MCF 10A (cell line): ENCODE results near the gene C2CD2. TPM values are rescaled to one million over a fixed set of nuclear protein-coding genes. Genes with fewer than 3 reads are reported as not detected.
"Not testable (repeated sequence)": the region's sequence is repeated elsewhere in the genome, so short reads cannot be mapped to it uniquely, and the experiment has no call there.

Source experiments
- BruUV-seq: library from RNA; stranded (reverse); fragments of 400-500 nt; replicated peaks from 2 replicates; lab custom pipeline; 2021; lab: Mats Ljungman, UMichigan
- CTCF ChIA-PET: fragments of 300-600 bp; sonication (Branson Sonifier 250); formaldehyde crosslinking; extraction: SDS; loops from one replicate; lab custom pipeline; 2021; ENCODE audit warnings: antibody characterized with exemption, inconsistent platforms; lab: Yijun Ruan, JAX
- POLR2A ChIA-PET: fragments of 300-600, 350-650 bp; sonication (Branson Sonifier 250); formaldehyde crosslinking; extraction: SDS; loops from one replicate; lab custom pipeline; 2020; ENCODE audit warnings: antibody characterized with exemption, inconsistent platforms; lab: Yijun Ruan, JAX
- DNase-seq: peaks from one replicate; pipeline ENCODE4 v3.0.0-alpha.2; 2018; ENCODE audit not compliant: unreplicated experiment
- H3K27ac Mint-ChIP-seq: one replicate; pipeline ENCODE4 v1.8.0; 2022; ENCODE audit warnings: mild to moderate bottlenecking, low read depth, mixed read lengths; ENCODE audit not compliant: unreplicated experiment
- H3K27me3 Mint-ChIP-seq: one replicate; pipeline ENCODE4 v1.8.0; 2022; ENCODE audit warnings: mixed read lengths; ENCODE audit not compliant: insufficient read depth, unreplicated experiment
- H3K36me3 Mint-ChIP-seq: one replicate; pipeline ENCODE4 v1.8.0; 2022; ENCODE audit warnings: mild to moderate bottlenecking, moderate library complexity, mixed read lengths; ENCODE audit not compliant: insufficient read depth, unreplicated experiment
- H3K4me1 Mint-ChIP-seq: one replicate; pipeline ENCODE4 v1.8.0; 2022; ENCODE audit warnings: mixed read lengths; ENCODE audit not compliant: insufficient read depth, unreplicated experiment
- H3K4me3 Mint-ChIP-seq: one replicate; pipeline ENCODE4 v1.8.0; 2022; ENCODE audit warnings: mild to moderate bottlenecking, moderate library complexity, mixed read lengths; ENCODE audit not compliant: unreplicated experiment
- H3K9me3 Mint-ChIP-seq: one replicate; pipeline ENCODE4 v1.8.0; 2022; ENCODE audit warnings: mixed read lengths; ENCODE audit not compliant: unreplicated experiment
- intact Hi-C: fragments of 100-400 bp; cut with micrococcal nuclease; formaldehyde crosslinking; loops from 2 replicates; pipeline ENCODE4 v1.14.1; 2022
- total RNA-seq: library from RNA; stranded (reverse); gene quantifications from 2 replicates; pipeline ENCODE4 v1.2.3, GENCODE V29; 2022
- TF ChIP-seq, protein P1 (sequence below): fragments of 200-600 bp; IDR thresholded peaks from one replicate; pipeline ENCODE4 v1.8.0; 2022; ENCODE audit warnings: antibody characterized with exemption, mild to moderate bottlenecking; ENCODE audit not compliant: unreplicated experiment

The C2CD2 gene
- total RNA-seq, 1 experiment from 2014 or later, result 25.1 TPM

DNA sequence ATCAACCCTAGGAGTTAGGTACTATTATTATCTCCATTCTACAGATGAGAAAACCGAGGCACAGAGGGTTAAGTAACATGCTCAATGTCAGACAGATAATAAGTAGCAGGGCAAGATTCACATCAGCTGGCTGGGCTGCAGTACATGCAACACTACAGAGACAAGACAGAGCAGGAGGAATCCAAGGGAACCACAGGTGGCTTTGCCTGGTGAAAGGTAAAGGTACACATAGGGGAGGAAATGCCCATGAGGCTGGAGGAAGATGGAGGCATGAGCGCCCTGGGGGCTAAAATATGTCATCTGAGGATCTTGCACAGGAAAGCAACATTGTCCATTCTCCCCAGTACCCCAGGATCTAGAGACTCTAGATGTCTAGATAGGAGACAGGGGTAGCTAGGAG, 48.0 kb upstream of the C2CD2 start:
- Mint-ChIP-seq H3K36me3 (peaks cover 24% of the 10 kb centered on the region), H3K27me3 (no peaks in the 10 kb centered on the region), H3K4me1 (peaks cover 29% of the 10 kb centered on the region), H3K9me3 (no peaks in the 10 kb centered on the region), H3K4me3 (no peak overlapping the region), H3K27ac (peak overlapping the region; percentile 80)
- ChIA-PET CTCF (interaction anchor here (0.6 to 1.8 kb wide), 4 partner anchors 50 to 223 kb away, joined by 3 to 5 read pairs (median 3); no protein-coding TSS in a partner anchor), POLR2A (interaction anchor here (0.6 to 1.3 kb wide), 6 partner anchors 43 to 958 kb away, joined by 3 to 4 read pairs (median 3); no protein-coding TSS in a partner anchor)
- BruUV-seq, result no TSS peak
- TF ChIP-seq, protein P1, sequence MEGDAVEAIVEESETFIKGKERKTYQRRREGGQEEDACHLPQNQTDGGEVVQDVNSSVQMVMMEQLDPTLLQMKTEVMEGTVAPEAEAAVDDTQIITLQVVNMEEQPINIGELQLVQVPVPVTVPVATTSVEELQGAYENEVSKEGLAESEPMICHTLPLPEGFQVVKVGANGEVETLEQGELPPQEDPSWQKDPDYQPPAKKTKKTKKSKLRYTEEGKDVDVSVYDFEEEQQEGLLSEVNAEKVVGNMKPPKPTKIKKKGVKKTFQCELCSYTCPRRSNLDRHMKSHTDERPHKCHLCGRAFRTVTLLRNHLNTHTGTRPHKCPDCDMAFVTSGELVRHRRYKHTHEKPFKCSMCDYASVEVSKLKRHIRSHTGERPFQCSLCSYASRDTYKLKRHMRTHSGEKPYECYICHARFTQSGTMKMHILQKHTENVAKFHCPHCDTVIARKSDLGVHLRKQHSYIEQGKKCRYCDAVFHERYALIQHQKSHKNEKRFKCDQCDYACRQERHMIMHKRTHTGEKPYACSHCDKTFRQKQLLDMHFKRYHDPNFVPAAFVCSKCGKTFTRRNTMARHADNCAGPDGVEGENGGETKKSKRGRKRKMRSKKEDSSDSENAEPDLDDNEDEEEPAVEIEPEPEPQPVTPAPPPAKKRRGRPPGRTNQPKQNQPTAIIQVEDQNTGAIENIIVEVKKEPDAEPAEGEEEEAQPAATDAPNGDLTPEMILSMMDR, result no peak
- no peak for DNase-seq
- intact Hi-C loops, result no loop called here

DNA sequence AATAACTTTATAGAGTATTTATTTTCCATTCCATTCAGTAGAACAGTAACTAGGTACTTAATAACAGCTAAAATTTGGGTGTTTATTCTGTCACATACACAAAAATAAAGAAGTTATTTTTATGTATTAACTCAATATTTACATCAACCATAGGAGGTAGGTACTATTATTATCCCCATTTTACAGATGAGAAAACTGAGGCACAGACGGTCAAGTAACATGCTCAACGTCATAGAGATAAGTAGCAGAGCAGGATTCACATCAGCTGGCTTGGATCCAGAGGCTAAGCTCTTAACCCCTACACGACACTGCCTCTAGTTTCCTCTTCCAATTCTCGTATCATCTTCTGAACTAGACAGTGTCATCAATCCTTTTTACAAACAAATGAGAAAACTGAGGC, 47.1 kb upstream of the C2CD2 start:
- Mint-ChIP-seq H3K4me3 (no peak overlapping the region), H3K27ac (peak overlapping the region; percentile 67), H3K4me1 (peaks cover 29% of the 10 kb centered on the region), H3K36me3 (peaks cover 24% of the 10 kb centered on the region), H3K9me3 (no peaks in the 10 kb centered on the region), H3K27me3 (no peaks in the 10 kb centered on the region)
- TF ChIP-seq, protein P1, result no peak
- DNase-seq, result no peak
- ChIA-PET POLR2A (interaction anchor here (1.0 kb wide), 1 partner anchor 9 kb away, joined by 3 read pairs; the partner anchor contains the start of gene ZBTB21), CTCF (interaction anchor here (0.6 to 1.5 kb wide), 3 partner anchors 51 to 222 kb away, joined by 3 read pairs; no protein-coding TSS in a partner anchor)
- BruUV-seq, result no TSS peak
- intact Hi-C loops, result no loop called here

DNA sequence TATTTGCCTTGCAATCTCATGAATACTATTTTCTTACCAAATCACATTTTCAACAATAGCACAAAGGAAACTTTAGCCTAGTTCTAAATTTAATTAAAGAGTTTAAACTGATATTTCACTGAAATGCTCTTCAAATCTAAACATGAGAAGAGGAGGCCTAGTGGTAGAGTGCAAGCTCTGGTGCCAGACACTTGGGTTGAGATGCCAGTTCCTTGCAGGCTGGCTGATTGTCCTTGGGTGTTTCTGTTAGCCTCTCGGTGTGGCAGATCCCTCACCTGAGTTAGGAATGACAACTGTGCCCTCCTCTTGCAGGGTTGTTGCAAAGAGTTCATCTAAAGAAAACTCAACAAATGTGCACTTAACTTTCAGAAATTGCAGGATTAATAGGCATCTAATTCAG, 43.8 kb upstream of the C2CD2 start:
- peaks cover 16% of the 10 kb centered on the region for H3K4me1 Mint-ChIP-seq

DNA sequence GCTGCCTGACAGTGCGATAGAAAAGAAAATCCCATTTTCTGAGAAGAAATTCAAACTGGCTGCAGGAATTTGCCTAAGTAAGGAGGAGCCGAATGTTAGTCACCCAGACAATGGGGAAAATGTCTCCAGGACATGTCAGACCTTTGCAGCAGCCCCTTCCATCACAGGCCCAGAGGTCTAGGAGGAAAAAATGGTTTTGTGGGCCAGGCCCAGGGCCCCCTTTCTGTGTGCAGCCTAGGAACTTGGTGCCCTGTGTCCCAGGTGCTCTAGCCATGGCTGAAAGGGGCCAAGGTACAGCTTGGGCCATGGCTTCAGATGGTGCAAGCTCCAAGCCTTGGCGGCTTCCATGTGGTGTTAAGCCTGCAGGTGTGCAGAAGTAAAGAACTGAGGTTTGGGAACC, 41.8 kb upstream of the C2CD2 start:
- Mint-ChIP-seq H3K4me3 (no peak overlapping the region), H3K4me1 (no peaks in the 10 kb centered on the region), H3K9me3 (peaks cover 5% of the 10 kb centered on the region), H3K27me3 (no peaks in the 10 kb centered on the region), H3K36me3 (peaks cover 48% of the 10 kb centered on the region), H3K27ac (no peak overlapping the region)
- CTCF ChIA-PET, result interaction anchor here (0.7 kb wide), 1 partner anchor 91 kb away, joined by 3 read pairs; no protein-coding TSS in a partner anchor
- TF ChIP-seq, protein P1, result no peak
- POLR2A ChIA-PET, result interaction anchor here (0.6 to 1.1 kb wide), 2 partner anchors 14 to 379 kb away, joined by 3 to 4 read pairs; no protein-coding TSS in a partner anchor
- DNase-seq, result no peak
- no TSS peak for BruUV-seq
- intact Hi-C loops, result no loop called here

More for the DNA sequence above, 43.8 kb upstream of the C2CD2 start:
- POLR2A ChIA-PET, result no interaction called here
- Mint-ChIP-seq H3K27me3 (no peaks in the 10 kb centered on the region), H3K4me3 (no peak overlapping the region), H3K27ac (no peak overlapping the region), H3K36me3 (peaks cover 44% of the 10 kb centered on the region), H3K9me3 (peaks cover 5% of the 10 kb centered on the region)
- intact Hi-C loops, result no loop called here
- BruUV-seq, result no TSS peak
- no peak for DNase-seq
- TF ChIP-seq, protein P1, result no peak
- CTCF ChIA-PET, result no interaction called here

DNA sequence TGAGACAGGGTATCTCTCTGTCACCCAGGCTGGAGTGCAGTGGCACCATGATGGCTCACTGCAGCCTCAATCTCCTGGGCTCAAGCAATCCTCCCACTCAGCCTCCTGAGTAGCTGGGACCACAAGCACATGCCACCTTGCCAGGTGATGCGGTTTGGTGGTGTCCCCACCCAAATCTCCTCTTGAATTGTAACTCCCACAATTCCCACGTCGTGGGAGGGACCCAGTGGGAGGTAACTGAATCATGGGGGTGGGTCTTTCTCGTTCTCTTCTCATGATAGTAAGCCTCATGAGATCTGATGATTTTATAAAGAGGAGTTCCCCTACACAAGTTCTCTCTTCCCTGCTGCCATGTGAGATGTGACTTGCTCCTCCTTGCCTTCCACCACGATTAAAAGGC, 40.8 kb upstream of the C2CD2 start:
- H3K36me3 Mint-ChIP-seq, result peaks cover 58% of the 10 kb centered on the region
- H3K4me1 Mint-ChIP-seq, DNase-seq, CTCF ChIA-PET, H3K27me3 Mint-ChIP-seq, H3K9me3 Mint-ChIP-seq, BruUV-seq, intact Hi-C loops, H3K4me3 Mint-ChIP-seq, H3K27ac Mint-ChIP-seq: not testable (repeated sequence)
- POLR2A ChIA-PET, result interaction anchor here (0.8 to 1.1 kb wide), 2 partner anchors 10 to 14 kb away, joined by 3 to 5 read pairs; no protein-coding TSS in a partner anchor
